PC-9 (cell line): Measurements from ENCODE around the gene IL13.

Source experiments
- CTCF ChIP-seq: fragments of 200-600 bp; sonication (generic); conservative IDR thresholded peaks from 2 replicates; pipeline ENCODE4 v1.6.1; 2017; ENCODE audit warnings: mixed run types, antibody characterized with exemption, mild to moderate bottlenecking, moderate library complexity
- EZH2 ChIP-seq: fragments of 200-600 bp; sonication (generic); IDR thresholded peaks from 2 replicates; pipeline ENCODE4 v1.8.0; 2017; ENCODE audit warnings: antibody characterized with exemption, low read depth

GRCh38 chr5:132677191-132677590 lies 19.2 kb downstream of the IL13 start:
- TF ChIP-seq CTCF (peak; percentile 74), EZH2 (no peak)
